ENCODE results near the gene CORO7.
A peak's percentile ranks its signal among the peaks of the same experiment; 100 is the strongest.
"Not testable (repeated sequence)": the region's sequence is repeated elsewhere in the genome, so short reads cannot be mapped to it uniquely, and the experiment has no call there.

Gene CORO7

DNA sequence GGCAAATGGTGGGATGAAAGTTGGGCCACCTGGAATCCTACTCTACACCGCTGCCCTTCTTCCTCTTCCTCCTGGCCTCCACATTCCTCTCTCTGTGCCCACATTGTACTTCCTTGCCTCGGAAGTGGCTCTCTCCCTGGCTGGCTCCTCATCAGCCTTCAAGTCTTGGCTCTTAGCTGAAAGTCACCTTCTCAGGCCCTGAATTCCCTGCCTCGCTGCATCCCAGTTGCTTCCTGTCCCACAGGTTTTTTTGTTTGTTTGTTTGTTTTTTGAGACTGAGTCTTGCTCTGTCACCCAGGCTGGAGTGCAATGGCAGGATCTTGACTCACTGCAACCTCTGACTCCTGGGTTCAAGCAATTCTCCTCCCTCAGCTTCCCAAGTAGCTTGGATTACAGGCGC, 62.7 kb downstream of the CORO7 start:
- no peak for DNase-seq (ENCODE audit: low spot score)

DNA sequence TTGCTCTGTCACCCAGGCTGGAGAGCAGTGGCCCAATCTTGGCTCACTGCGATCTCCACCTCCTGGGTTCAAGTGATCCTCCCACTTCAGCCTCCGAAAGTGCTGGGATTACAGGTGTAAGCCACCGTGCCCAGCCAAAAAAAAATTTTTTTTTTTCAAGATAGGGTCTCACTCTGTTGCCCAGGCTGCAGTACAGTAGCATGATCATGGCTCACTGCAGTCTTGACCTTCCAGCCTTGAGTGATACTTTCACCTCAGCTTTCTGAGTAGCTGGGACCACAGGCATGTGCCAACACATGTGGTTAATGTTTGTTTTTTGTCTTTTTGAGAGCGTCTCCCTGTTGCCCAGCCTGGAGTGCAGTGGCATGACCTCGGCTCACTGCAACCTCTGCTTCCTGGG, 63.6 kb downstream of the CORO7 start:
- DNase-seq (ENCODE audit: low spot score) = no peak

DNA sequence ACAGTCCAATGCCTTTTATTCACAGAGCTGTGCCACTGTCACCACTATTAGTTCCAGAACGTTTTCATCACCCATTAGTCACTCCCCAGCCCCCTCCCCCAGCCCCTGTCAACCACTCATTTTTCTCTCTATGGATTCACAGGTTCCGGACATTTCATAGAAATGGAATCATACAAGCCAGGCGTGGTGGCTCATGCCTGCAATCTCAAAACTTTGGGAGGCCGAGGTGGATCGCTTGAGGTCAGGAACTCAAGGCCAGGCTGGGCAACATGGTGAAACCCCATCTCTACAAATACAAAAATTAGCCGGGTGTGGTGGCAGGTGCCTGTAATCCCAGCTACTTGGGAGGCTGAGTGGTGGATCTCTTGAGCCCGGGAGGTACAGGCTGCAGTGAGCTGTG, 64.5 kb downstream of the CORO7 start:
- DNase-seq (ENCODE audit: low spot score) = no peak

DNA sequence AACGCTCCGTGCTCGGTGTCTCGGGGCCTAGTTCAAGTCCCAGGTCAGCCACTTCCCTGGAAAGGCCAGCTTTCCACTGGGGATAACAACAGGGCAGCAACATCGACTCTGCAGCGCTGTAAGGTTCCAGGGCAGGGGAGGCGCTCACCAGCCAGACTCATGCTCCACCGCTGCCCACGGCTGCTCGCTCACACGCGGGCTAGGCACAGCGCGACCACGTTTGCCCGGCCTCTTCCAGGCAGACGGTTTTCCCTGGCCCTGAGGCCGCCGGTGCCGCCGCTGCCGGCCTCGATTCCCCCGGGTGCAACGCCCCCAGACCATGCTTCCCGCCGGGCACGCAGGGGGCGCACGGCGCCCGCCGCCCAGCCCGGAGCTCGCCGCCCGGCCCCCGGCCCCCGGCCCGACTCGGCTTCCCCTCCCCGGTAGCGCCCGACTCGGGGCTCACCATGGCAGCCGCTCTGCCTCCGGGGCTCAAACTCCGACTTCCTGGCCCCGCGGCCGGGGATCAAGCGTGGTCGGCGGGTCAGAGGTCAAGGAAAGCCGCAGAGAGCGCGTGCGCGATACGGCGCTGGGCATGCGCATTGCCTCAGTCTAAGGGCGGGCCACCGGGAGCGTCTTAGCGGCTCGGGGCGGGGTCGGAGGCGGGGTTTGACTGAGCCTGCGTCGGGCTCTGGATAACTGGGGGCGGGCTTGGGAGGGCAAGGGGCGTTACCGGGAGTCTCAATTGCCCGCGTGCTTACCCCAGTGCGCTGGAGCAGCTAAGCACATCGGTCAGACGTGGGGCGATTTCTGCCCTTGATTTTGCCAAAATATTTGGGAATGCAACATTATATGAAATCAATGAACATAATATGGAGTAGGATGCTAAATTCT, 65.4 kb downstream of the CORO7 start, which contains the start of gene PAM16:
Gene PAM16, minus strand, starts transcription at position 535 of the 873 bp plus-strand sequence. Its CDS starts 87 bp downstream, at position 448.
- DNase-seq (ENCODE audit: low spot score) = peak; percentile 97

DNA sequence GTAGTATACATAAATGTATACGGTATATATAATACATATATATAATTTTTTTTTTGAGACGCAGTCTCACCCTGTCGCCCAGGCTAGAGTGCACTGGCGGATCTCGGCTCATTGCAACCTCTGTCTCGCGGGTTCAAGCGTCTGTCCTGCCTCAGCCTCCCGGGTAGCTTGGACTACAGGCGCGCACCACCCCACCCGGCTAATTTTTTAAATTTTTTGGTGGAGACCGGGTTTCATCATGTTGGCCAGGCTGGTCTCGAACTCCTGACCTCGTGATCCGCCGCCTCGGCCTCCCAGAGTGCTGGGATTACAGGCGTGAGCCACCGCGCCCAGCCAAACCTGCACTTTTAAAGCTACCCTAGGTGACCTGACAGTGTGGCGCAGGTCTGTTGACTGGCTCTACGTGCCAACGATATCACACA, 66.0 kb downstream of the CORO7 start:
- DNase-seq (ENCODE audit: low spot score) = no peak

DNA sequence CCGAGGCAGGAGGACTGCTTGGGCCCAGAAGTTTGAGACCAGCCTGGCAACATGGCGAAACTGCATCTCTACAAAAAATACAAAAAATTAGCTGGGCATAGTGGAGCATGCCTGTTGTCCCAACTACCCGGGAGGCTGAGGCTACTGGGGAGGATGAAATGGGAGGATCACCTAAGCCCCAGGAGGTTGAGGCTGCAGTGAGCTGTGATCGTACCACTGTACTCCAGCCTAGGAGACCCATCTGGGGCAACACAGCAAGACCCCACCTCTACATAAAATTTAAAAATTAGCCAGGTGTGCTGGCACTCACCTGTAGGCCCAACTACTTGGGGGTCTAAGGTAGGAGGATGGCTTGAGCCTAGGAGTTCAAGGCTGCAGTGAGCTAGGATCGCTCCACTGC, 67.1 kb downstream of the CORO7 start:
- DNase-seq (ENCODE audit: low spot score) = no peak

DNA sequence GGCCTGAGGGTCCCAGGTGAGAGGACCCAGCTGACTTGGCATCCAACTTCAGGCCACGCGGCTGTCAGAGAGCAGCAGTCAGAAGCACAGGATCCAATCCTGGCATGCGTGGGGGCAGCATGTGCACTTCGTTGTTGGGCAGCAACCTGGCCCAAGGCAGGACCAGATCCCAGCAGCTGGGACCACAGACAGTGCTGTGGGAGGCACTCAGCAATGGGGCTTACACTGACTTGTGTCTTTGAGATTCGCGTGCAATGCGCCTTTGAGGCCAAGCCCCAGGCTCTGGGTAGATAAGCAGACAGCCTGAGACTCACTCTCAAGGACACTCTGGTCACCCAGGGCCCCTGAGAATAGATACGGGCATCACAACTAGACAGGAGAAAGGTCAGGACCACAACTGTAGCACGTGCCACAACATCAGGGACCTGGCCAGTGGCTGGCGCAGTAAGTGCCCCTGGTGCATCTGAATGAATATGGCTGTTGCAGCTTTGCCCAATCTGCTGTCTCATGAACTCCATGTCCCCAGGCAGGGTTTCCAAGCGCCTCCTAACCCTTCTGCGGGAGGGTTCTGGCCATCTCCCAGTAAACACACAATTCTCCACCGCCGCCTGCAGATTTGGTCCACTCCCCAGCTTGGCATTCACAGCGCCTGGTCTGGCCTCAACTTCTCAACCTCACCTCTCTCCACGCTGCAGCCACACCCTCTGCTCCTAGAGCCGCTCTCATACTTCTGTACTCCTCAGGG, 68.5 kb downstream of the CORO7 start:
- DNase-seq (ENCODE audit: low spot score) = no peak

DNA sequence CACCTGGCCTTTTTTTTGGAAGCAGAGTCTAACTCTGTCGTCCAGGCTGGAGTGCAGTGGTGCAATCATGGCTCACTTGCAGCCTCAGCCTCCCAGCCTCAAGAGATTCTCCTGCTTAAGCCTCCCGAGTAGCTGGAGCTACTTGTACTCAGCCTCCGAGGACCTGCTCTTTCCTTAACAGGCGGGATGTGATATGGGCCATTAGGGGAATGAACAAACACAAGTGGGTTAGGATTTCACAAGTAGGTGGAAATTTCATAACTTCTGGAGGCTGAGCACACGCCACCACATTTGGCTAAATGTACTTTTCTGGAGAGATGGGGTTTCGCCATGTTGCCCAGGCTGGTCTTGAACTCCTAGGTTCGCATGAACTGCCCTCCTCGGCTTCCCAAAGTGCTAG, 69.4 kb downstream of the CORO7 start:
- no peak for DNase-seq (ENCODE audit: low spot score)

DNA sequence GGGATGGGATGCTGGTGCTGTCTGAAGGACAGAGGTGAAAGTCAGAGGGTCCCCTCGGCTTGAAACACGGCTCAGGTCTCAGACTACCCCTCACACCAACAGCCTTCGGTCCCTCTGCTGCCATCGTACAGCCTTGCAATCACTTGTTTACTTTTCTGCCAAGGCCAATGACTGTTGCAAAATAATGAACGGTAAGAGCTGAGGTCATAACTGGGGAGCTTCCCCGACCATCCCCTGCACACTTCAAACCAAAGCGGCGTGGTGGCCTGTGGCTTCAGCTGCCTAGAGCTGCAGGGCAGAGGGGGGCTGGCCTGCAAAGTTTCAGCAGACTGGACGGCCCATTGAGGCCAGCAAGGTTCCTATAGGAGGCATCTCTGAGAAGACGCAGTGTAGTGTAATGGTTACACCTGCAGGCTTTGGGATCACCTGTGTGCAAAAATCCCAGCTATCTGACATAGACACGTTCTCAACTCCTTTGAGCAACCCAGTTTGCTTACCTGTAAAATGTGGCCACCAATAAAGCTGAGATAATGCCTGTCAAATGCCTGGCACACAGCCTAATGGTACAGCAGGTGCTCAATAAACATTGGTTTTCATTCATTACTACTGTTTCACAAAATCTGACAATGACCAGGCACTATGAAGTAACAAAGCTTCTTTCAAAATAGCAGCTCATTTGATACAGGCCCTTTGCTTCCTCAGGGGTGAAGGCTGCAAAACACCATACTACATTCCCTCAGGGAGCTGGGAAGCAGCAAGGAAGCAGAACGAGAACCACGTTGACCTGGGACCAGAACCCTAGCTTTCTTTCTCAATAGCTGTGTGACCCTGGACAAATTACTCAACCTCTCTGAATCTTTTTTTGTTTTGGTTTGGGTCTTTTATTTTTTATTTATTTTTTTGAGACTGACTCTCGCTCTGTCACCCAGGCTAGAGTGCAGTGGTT, 70.3 kb downstream of the CORO7 start:
- no peak for DNase-seq (ENCODE audit: low spot score)

DNA sequence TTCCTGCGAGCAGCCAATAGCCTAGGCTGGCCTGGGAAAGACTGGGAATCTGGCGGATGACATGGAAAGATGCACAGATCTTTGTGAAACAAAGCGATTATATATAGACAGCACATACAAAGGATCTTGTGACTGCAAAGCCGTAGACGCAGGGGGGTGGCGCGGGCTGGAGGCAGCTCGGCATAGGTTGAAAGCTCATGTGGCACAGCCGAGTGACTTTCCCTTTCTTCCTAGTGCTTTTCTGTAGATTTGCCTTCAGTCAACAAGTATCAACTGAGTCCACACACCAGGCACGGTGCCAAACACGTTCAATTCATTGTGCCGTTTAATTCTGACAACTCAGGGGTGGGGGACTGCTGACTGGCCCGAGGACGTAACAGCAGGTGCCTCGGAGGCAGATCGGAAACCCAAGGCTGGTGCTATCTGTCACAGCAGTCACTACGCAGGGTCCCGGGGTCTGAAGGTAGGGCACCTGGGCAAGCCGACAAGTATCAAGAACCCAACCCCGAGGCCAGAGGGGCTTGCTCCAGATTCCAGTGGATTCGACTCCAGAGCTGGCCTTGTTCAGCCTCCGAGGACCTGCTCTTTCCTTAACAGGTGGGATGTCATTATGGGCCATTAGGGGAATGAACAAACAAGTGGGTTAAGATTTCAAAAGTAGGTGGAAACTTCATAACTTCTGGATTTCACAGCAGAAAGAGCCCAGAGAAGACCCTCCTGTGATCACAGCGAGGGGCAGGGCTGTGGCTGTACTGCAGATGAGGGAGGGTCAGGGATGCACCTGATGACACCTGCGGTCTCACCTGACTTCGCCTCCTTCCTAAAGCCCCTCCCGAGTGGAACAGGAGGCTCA, 71.2 kb downstream of the CORO7 start:
- no peak for DNase-seq (ENCODE audit: low spot score)

DNA sequence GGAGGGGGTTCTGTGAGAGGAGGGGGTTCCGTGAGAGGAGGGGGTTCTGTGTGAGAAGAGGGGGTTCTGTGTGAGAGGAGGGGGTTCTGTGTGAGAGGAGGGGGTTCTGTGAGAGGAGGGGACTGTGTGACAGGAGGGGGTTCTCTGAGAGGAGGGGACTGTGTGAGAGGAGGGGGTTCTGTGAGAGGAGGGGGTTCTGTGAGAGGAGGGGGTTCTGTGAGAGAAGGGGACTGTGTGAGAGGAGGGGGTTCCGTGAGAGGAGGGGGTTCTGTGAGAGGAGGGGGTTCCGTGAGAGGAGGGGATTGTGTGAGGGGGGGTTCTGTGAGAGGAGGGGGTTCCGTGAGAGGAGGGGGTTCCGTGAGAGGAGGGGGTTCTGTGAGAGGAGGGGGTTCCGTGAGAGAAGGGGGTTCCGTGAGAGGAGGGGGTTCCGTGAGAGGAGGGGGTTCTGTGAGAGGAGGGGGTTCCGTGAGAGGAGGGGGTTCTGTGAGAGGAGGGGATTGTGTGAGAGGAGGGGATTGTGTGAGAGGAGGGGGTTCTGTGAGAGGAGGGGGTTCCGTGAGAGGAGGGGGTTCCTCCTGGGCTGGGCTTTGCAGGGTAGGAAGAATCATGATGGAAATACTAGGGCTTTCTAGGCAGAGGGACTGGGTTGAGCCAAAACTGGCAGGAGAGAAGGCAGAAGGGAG, 72.0 kb downstream of the CORO7 start:
- DNase-seq (ENCODE audit: low spot score) = not testable (repeated sequence)

DNA sequence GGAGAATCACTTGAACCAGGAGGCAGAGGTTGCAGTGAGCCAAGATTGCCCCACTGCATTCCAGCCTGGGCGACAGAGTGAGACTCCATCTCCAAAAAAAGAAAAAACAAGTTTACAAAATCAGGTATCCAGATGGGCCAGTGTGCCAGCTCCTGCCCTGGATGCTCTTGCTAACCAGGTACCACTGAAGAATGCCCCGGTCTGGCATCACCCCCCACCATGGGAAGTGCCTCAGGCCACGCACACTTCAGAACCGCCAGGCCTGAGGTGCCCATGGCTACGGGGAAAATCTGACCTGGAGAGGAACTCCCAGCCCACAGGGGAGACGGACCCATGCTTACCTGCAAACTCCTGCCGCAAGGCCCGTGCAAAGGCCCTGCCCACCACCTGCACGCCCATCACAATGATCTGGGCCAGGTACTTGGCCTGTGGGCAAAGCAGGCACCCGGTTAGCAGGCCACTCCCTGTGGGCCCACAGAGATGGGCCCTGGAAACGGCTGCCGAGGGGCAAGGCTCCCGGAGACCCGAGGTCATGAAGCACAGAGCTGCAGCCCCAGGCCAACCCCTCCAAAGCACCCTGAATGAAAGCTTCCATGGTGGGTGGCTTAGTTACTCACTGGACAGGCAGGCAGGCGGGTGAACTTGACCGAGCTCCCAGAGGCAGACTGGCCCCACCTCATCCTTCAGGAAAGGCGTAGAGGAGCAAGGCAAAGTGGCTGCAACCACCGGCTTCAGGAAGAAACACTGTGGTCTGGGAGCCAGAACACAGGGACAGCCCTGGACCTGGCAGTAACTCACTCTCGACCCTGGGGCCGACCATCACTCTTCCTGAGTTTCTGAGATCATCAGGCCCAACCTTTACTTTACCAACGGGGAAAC, 73.3 kb downstream of the CORO7 start:
- no peak for DNase-seq (ENCODE audit: low spot score)

DNA sequence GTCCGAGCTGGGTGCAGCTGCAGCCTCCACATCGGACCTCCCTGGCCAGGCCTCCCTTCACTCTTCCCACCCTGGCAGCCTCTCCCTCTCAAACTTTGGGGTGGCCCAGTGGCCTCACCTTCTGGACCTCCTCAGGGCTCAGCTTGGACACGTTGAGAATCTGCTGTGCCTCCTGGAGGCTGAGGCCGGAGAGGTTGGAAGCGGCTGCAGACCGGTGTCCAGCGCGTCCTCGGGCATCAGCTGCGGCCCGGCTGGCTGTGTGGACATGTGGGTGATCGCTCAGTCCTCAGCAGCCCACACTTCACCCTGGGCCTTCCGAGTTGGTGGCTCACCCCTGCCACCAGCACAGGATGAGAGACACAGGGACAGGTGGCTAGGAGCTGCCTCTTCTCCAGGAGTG, 75.1 kb downstream of the CORO7 start:
- no peak for DNase-seq (ENCODE audit: low spot score)

DNA sequence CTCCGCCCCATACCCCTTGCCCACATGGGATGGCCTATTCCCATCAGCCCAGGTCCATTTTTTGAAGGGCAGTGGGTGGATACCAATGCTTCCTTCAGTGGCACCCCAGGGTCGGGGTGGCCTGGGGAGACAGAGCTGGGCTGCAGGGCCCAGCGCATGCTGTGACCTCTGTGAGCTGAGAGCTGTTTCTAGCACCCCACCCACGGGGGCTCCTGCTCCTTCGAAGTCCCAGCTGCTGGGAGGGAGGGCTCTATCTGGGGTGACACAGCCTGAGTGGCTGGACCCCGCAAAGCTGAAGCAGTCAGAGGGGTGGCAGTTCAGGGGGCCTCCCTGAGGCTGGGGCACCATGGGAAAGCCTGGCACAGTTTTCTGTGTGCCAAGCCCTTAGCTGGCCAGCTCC, 76.0 kb downstream of the CORO7 start:
- no peak for DNase-seq (ENCODE audit: low spot score)

DNA sequence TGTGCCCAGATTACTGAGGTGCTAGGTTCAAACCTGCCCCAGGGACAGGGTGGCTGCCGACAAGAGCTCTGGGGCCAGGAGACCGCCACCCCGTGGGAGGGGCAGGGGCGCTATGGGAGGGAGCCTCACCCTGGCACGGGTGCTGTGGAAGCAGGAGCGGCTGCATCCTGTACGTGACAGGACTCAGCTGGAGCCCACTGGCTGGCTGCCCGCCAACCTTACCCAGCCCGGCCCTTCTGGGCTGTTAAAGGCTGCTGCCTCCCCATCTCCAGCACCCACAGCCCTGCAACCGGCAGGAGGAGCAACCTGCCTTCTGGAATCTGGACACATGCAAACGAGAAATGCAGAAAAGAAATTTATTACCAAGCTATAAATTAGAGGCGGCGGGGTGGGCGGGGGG, 76.5 kb downstream of the CORO7 start:
- DNase-seq (ENCODE audit: low spot score) = no peak

DNA sequence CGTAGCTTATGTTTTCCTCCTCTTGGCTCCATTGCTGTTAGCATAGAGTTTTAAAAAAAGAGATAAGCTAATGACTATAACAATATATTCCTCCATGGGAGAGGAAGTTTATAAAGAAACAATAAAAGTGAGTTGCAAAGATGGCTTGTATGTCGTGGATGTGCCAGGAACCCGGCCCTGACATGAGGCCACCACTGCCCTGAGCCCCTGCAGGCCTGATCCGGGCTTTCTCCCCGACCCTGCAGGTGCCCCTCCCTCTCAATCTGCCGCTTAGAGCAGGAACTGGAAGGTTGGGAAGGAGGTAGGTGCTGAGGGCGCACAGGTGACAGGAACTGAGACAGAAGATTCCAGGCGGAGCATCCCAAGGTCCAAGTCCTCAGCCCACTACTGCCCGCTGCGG, 76.9 kb downstream of the CORO7 start:
- DNase-seq (ENCODE audit: low spot score) = no peak

DNA sequence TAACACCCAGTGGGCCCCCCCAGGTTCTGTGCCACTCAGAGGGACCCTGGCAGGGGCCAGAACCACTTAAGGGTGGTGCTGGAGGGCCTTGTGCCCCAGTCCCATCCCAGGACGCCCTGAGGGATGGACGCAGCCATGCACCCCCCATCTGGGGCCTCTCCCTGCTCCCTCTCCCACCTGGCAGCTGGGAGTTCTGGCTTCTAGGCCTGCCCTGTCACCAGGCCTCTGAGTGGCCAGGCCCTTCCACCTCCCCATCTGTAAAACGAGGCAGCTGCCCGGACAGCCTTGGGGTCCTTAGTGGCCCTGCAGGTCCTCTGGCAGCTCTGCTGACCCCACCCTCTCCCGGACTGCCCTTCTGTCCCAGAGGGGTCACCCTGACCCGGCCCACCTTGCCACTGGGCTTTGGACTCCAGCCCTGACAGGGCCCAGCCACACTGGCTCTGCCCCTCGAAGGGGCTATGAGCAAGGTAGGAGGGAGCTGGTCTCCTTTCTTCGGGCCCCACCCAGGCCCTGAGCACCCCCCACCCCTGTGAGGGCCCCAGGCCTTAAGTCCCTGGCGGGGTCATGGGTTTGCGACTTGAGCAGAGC, 77.6 kb downstream of the CORO7 start:
- DNase-seq (ENCODE audit: low spot score) = no peak

DNA sequence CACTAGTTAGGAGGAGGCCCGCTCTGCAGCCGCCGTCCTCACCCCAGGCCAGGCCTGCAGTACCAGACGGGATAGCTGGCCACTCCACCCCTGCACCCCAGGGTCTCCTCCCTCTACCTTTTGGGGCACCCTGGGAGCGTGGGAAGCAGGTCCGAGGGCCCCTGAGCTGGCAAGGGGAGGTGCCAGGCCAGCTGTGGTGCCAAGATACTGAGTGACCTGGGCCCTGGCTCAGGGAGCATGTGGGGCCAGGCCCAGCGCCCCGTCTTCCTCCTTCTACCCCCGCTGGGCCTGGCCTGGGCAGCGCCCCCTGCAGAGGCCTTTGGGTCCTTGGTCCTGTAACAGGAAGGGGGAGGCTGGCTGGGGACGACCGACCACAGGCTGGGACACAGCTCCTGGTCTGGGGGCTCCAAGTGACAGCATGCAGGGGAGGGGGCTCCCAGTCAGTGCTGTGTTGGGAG, 78.2 kb downstream of the CORO7 start:
- DNase-seq (ENCODE audit: low spot score) = no peak

DNA sequence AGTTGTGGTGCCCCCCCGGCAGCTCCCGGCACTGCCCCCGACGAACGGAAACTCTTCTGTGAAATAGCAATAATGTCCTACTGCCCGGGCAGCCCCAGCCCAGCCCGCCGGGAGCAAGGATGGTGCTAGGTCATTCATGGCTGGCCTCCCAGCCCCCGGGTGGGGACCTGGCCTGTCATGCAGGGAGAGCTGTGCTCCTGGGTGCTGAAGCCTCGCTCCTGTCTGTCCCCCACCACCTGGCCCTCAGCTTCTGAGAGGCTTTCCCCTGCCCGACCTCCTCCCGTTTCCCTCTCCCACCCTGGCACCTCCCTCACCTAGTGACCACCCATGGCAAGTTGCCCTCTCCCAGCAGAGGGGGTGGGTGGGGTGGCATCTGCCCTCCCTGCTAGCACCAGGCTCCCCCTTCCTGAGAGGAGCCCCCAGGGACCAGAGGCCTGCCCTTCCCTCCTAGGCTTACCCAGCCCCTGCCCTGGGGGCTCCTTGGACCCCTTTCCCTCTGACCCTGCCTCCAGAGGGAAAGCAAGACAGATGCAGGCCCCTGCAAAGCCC, 78.8 kb downstream of the CORO7 start:
- no peak for DNase-seq (ENCODE audit: low spot score)
